ENCODE data around the gene HMCN1.

Gene HMCN1

GRCh38 chr1:185984113-185984836, 250.1 kb downstream of the HMCN1 start:
- H3K27ac Mint-ChIP-seq = no peak overlapping the region
- H3K9me3 Mint-ChIP-seq = no peaks in the 10 kb centered on the region
- H3K36me3 Mint-ChIP-seq (ENCODE audit: low read depth) = no peaks in the 10 kb centered on the region
- peaks cover 16% of the 10 kb centered on the region for H3K4me1 Mint-ChIP-seq (ENCODE audit: low read depth)
- peaks cover 5% of the 10 kb centered on the region for H3K27me3 Mint-ChIP-seq
- H3K4me3 Mint-ChIP-seq = no peak overlapping the region

GRCh38 chr1:185987611-185988321, 253.6 kb downstream of the HMCN1 start:
- Mint-ChIP-seq H3K9me3 (no peaks in the 10 kb centered on the region), H3K4me1 (ENCODE audit: low read depth) (peaks cover 17% of the 10 kb centered on the region), H3K27me3 (peaks cover 5% of the 10 kb centered on the region), H3K36me3 (ENCODE audit: low read depth) (no peaks in the 10 kb centered on the region), H3K27ac (peak overlapping the region; percentile 79), H3K4me3 (peak overlapping the region; percentile 45)

GRCh38 chr1:185990565-185990964, 256.4 kb downstream of the HMCN1 start:
- no peaks in the 10 kb centered on the region for H3K36me3 Mint-ChIP-seq (ENCODE audit: low read depth)
- peaks cover 17% of the 10 kb centered on the region for H3K4me1 Mint-ChIP-seq (ENCODE audit: low read depth)
- H3K4me3 Mint-ChIP-seq = no peak overlapping the region
- no peak overlapping the region for H3K27ac Mint-ChIP-seq
- no peaks in the 10 kb centered on the region for H3K9me3 Mint-ChIP-seq
- H3K27me3 Mint-ChIP-seq = no peaks in the 10 kb centered on the region

GRCh38 chr1:185991266-185991665, 257.1 kb downstream of the HMCN1 start:
- Mint-ChIP-seq H3K4me3 (no peak overlapping the region), H3K9me3 (no peaks in the 10 kb centered on the region), H3K27ac (no peak overlapping the region)

GRCh38 chr1:185996211-185996610, 262.0 kb downstream of the HMCN1 start:
- peaks cover 3% of the 10 kb centered on the region for H3K27me3 Mint-ChIP-seq
- H3K4me3 Mint-ChIP-seq = no peak overlapping the region
- no peaks in the 10 kb centered on the region for H3K36me3 Mint-ChIP-seq (ENCODE audit: low read depth)
- H3K27ac Mint-ChIP-seq = no peak overlapping the region
- no peaks in the 10 kb centered on the region for H3K9me3 Mint-ChIP-seq
- H3K4me1 Mint-ChIP-seq (ENCODE audit: low read depth) = no peaks in the 10 kb centered on the region

More at GRCh38 chr1:185991266-185991665, 257.1 kb downstream of the HMCN1 start:
- H3K4me1 Mint-ChIP-seq (ENCODE audit: low read depth) = peaks cover 17% of the 10 kb centered on the region
- no peaks in the 10 kb centered on the region for H3K36me3 Mint-ChIP-seq (ENCODE audit: low read depth)
- H3K27me3 Mint-ChIP-seq = no peaks in the 10 kb centered on the region

- no peak overlapping the region for H3K4me3 Mint-ChIP-seq
- no peaks in the 10 kb centered on the region for H3K36me3 Mint-ChIP-seq (ENCODE audit: low read depth)
- H3K27ac Mint-ChIP-seq = no peak overlapping the region
- H3K9me3 Mint-ChIP-seq = no peaks in the 10 kb centered on the region
- peaks cover 3% of the 10 kb centered on the region for H3K27me3 Mint-ChIP-seq
- no peaks in the 10 kb centered on the region for H3K4me1 Mint-ChIP-seq (ENCODE audit: low read depth)
Measured at GRCh38 chr1:185998391-185998790, 264.2 kb downstream of the HMCN1 start.

GRCh38 chr1:186002406-186002805, 268.2 kb downstream of the HMCN1 start:
- Mint-ChIP-seq H3K36me3 (ENCODE audit: low read depth) (no peaks in the 10 kb centered on the region), H3K4me1 (ENCODE audit: low read depth) (no peaks in the 10 kb centered on the region), H3K27me3 (peaks cover 3% of the 10 kb centered on the region), H3K4me3 (no peak overlapping the region), H3K9me3 (no peaks in the 10 kb centered on the region), H3K27ac (no peak overlapping the region)

GRCh38 chr1:186009039-186009737, 275.0 kb downstream of the HMCN1 start:
- no peaks in the 10 kb centered on the region for H3K9me3 Mint-ChIP-seq
- H3K4me1 Mint-ChIP-seq (ENCODE audit: low read depth) = peaks cover 3% of the 10 kb centered on the region
- H3K27ac Mint-ChIP-seq = no peak overlapping the region
- H3K27me3 Mint-ChIP-seq = peaks cover 3% of the 10 kb centered on the region
- no peaks in the 10 kb centered on the region for H3K36me3 Mint-ChIP-seq (ENCODE audit: low read depth)
- H3K4me3 Mint-ChIP-seq = no peak overlapping the region

- Mint-ChIP-seq H3K4me1 (ENCODE audit: low read depth) (peaks cover under 1% of the 10 kb centered on the region), H3K27ac (no peak overlapping the region), H3K9me3 (no peaks in the 10 kb centered on the region), H3K36me3 (ENCODE audit: low read depth) (no peaks in the 10 kb centered on the region), H3K27me3 (peaks cover 3% of the 10 kb centered on the region), H3K4me3 (no peak overlapping the region)
Measured at GRCh38 chr1:186014370-186015037, 280.3 kb downstream of the HMCN1 start.

GRCh38 chr1:186016856-186017255, 282.7 kb downstream of the HMCN1 start:
- Mint-ChIP-seq H3K4me3 (no peak overlapping the region), H3K36me3 (ENCODE audit: low read depth) (no peaks in the 10 kb centered on the region), H3K27me3 (peaks cover under 1% of the 10 kb centered on the region), H3K9me3 (no peaks in the 10 kb centered on the region), H3K4me1 (ENCODE audit: low read depth) (no peaks in the 10 kb centered on the region), H3K27ac (no peak overlapping the region)

- Mint-ChIP-seq H3K9me3 (no peaks in the 10 kb centered on the region), H3K36me3 (ENCODE audit: low read depth) (no peaks in the 10 kb centered on the region), H3K27me3 (no peaks in the 10 kb centered on the region), H3K4me1 (ENCODE audit: low read depth) (no peaks in the 10 kb centered on the region), H3K27ac (no peak overlapping the region), H3K4me3 (no peak overlapping the region)
Measured at GRCh38 chr1:186022184-186022583, 288.0 kb downstream of the HMCN1 start.

GRCh38 chr1:186026946-186027345, 292.8 kb downstream of the HMCN1 start:
- no peak overlapping the region for H3K27ac Mint-ChIP-seq
- no peak overlapping the region for H3K4me3 Mint-ChIP-seq
- no peaks in the 10 kb centered on the region for H3K4me1 Mint-ChIP-seq (ENCODE audit: low read depth)
- no peaks in the 10 kb centered on the region for H3K27me3 Mint-ChIP-seq
- no peaks in the 10 kb centered on the region for H3K36me3 Mint-ChIP-seq (ENCODE audit: low read depth)
- peaks cover 9% of the 10 kb centered on the region for H3K9me3 Mint-ChIP-seq

GRCh38 chr1:186027621-186028020, 293.4 kb downstream of the HMCN1 start:
- H3K36me3 Mint-ChIP-seq (ENCODE audit: low read depth) = no peaks in the 10 kb centered on the region
- H3K27ac Mint-ChIP-seq = no peak overlapping the region
- H3K27me3 Mint-ChIP-seq = no peaks in the 10 kb centered on the region
- H3K4me1 Mint-ChIP-seq (ENCODE audit: low read depth) = no peaks in the 10 kb centered on the region
- peaks cover 12% of the 10 kb centered on the region for H3K9me3 Mint-ChIP-seq
- no peak overlapping the region for H3K4me3 Mint-ChIP-seq

- Mint-ChIP-seq H3K9me3 (peaks cover 16% of the 10 kb centered on the region), H3K27ac (no peak overlapping the region), H3K4me3 (no peak overlapping the region), H3K27me3 (no peaks in the 10 kb centered on the region), H3K4me1 (ENCODE audit: low read depth) (no peaks in the 10 kb centered on the region), H3K36me3 (ENCODE audit: low read depth) (no peaks in the 10 kb centered on the region)
Measured at GRCh38 chr1:186030453-186030852, 296.3 kb downstream of the HMCN1 start.

GRCh38 chr1:186033847-186034271, 299.7 kb downstream of the HMCN1 start:
- H3K36me3 Mint-ChIP-seq (ENCODE audit: low read depth) = no peaks in the 10 kb centered on the region
- H3K4me3 Mint-ChIP-seq = no peak overlapping the region
- peaks cover 4% of the 10 kb centered on the region for H3K27me3 Mint-ChIP-seq
- peaks cover 16% of the 10 kb centered on the region for H3K9me3 Mint-ChIP-seq
- no peak overlapping the region for H3K27ac Mint-ChIP-seq
- H3K4me1 Mint-ChIP-seq (ENCODE audit: low read depth) = no peaks in the 10 kb centered on the region
